IgD-negative memory B cell (primary cell): Measurements from ENCODE around the gene NEUROD6. TPM values are rescaled to one million over a fixed set of nuclear protein-coding genes. Genes with fewer than 3 reads are reported as not detected.
A peak's percentile ranks its signal among the peaks of the same experiment; 100 is the strongest.

Experiments
- H3K27ac Mint-ChIP-seq, 3 donors: one replicate each; pipeline ENCODE4 v1.8.0; 2020 to 2022; ENCODE audit warnings: mild to moderate bottlenecking in 3 of 3, mixed read lengths in 3 of 3, moderate library complexity in 1 of 3
- H3K27me3 Mint-ChIP-seq: one replicate; pipeline ENCODE4 v1.8.0; 2021; ENCODE audit warnings: mixed read lengths
- H3K36me3 Mint-ChIP-seq: one replicate; pipeline ENCODE4 v1.8.0; 2020; ENCODE audit warnings: mild to moderate bottlenecking, mixed read lengths
- H3K4me1 Mint-ChIP-seq, 3 donors: one replicate each; pipeline ENCODE4 v1.8.0; 2020 to 2022; ENCODE audit warnings: mixed read lengths in 3 of 3, mild to moderate bottlenecking in 1 of 3
- H3K4me3 Mint-ChIP-seq, 4 donors: one replicate each; pipeline ENCODE4 v1.8.0; 2020 to 2022; ENCODE audit warnings: mild to moderate bottlenecking in 4 of 4, mixed read lengths in 4 of 4, moderate library complexity in 3 of 4
- H3K9me3 Mint-ChIP-seq, 3 donors: one replicate each; pipeline ENCODE4 v1.8.0; 2020 to 2021; ENCODE audit warnings: mixed read lengths in 3 of 3, mild to moderate bottlenecking in 1 of 3
- polyA plus RNA-seq: library from polyadenylated mRNA; unstranded; fragments of 300-500 nt; fragmentation: Illumina TruSeq; gene quantifications from one replicate; pipeline ENCODE4 v1.2.3, GENCODE V29; 2021

The NEUROD6 gene
- polyA plus RNA-seq, 1 donor from 2014 or later, result not detected

DNA sequence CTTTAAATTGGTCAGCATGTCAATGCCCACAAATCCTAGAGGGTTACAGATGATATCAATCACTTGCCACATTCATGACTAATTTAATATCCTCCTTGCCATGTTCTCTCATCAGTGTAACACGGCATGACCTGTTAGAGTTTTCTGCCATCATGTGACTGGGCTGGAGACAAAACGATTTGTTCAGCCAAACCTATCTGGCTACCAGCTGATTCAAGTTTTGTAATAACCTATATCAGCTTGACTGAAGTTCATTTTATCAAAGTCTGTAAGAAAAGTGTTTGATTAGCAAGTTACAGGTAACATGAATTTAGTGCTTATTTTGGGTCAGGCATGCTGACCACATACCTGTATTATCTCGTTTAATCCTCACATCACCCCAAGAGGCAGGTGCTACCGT is 25.7 kb downstream of the NEUROD6 start:
- H3K27me3 Mint-ChIP-seq, result no peaks in the 10 kb centered on the region
- H3K27ac Mint-ChIP-seq, result no peak overlapping the region
- H3K4me3 Mint-ChIP-seq, result no peak overlapping the region
- H3K4me1 Mint-ChIP-seq, result no peaks in the 10 kb centered on the region
- peaks cover 0 to 4% (median 2%) of the 10 kb centered on the region in 3 donors for H3K9me3 Mint-ChIP-seq
- H3K36me3 Mint-ChIP-seq, result no peaks in the 10 kb centered on the region

DNA sequence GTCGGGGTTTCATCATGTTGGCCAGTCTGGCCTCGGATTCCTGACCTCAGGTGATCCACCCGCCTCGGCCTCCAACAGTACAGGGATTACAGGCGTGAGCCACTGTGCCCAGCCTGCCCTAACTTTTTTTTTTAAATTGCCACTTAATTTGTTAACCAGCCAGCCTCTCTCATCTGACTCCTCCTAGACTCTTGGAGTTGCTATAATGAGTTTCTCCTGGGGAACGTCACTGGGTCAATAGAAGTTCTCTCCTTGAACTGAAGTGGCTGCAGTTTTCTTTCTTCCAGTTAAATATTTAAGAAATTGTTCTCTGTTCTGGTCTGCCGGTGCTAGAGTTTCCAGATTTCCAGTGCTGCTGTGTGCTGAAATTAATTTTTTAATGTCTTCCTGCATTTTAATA is 27.6 kb downstream of the NEUROD6 start:
- Mint-ChIP-seq H3K27ac (no peak overlapping the region), H3K4me3 (no peak overlapping the region), H3K4me1 (no peaks in the 10 kb centered on the region), H3K36me3 (no peaks in the 10 kb centered on the region), H3K27me3 (no peaks in the 10 kb centered on the region), H3K9me3 (peaks cover 0 to 4% (median 2%) of the 10 kb centered on the region in 3 donors)

DNA sequence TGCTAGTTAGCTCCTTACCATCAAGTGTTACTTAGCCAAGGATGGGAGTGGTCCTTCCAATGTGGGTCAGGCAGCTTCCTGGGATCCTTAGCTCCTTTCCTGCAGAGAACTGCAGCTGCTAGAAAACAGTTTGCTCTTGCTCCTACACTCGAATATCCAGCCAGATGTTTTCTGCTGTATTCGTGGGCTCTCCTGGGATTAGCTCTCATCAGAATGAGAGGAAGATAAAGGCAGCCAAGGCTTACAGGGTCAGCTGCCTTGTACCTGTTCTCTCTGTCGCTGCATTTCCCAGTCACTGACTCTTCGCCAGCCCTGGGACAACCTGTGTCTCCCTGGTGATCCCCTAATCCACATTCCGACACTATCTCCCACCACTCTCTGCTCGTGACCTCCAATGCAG is 29.0 kb downstream of the NEUROD6 start:
- Mint-ChIP-seq H3K4me3 (no peak overlapping the region), H3K27me3 (no peaks in the 10 kb centered on the region), H3K36me3 (no peaks in the 10 kb centered on the region), H3K4me1 (no peaks in the 10 kb centered on the region), H3K27ac (no peak overlapping the region), H3K9me3 (peaks cover 0 to under 1% (median 0%) of the 10 kb centered on the region in 3 donors)

DNA sequence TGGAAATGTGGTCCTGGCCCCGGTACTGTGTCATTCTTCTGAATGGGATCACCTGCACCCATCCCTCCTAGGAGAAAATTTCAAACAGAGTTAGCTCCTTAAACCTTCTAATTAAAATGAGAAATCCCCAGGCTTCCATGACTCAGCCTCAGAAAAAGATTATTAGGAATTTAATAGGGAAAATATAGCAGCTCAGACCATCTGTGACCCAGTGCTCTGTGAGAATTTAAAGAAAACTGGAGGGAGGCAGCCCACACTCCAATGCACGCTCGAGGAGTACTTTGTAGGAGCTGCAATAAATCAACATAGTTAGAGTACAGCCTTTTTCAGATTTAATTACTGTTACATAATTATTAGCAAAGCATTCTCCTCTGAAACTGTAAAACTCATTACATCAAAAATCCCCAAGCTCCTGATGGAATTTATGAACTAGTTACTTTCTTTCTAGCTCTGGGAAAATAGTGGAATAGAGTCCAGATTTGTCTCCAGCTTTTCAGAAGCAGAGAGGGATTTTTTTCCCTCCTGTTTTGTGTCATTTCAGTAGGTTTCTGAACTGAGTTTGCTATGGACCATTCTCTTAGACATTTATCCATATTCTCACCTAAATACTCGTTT is 30.1 kb downstream of the NEUROD6 start:
- no peaks in the 10 kb centered on the region for H3K4me1 Mint-ChIP-seq
- no peak overlapping the region for H3K27ac Mint-ChIP-seq

DNA sequence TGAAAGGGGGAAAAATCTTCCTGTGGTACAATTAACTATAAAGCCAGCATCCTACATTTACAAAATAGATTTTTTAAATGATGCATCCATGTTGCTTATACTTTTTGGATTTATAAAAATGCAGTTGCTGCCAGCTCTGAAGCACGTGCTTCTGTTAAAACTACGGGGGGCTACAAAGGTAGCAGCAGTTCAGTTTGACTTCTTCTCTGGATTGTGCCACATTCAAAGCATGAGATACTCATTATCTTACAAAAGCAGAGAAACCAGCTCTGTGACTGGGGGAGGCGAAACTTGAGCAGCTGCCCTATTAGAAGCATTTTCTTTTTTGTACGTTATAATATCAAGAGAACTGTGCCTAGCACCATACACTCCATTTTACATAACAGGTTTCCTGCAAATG is 31.1 kb downstream of the NEUROD6 start:
- H3K9me3 Mint-ChIP-seq, result peaks cover 0 to 4% (median 0%) of the 10 kb centered on the region in 3 donors
- H3K4me3 Mint-ChIP-seq, result no peak overlapping the region
- no peaks in the 10 kb centered on the region for H3K36me3 Mint-ChIP-seq
- H3K27me3 Mint-ChIP-seq, result no peaks in the 10 kb centered on the region
- H3K4me1 Mint-ChIP-seq, result no peaks in the 10 kb centered on the region
- H3K27ac Mint-ChIP-seq, result no peak overlapping the region

More for the DNA sequence above, 30.1 kb downstream of the NEUROD6 start:
- Mint-ChIP-seq H3K4me3 (no peak overlapping the region), H3K9me3 (peaks cover 0 to 4% (median 0%) of the 10 kb centered on the region in 3 donors), H3K36me3 (no peaks in the 10 kb centered on the region), H3K27me3 (no peaks in the 10 kb centered on the region)

DNA sequence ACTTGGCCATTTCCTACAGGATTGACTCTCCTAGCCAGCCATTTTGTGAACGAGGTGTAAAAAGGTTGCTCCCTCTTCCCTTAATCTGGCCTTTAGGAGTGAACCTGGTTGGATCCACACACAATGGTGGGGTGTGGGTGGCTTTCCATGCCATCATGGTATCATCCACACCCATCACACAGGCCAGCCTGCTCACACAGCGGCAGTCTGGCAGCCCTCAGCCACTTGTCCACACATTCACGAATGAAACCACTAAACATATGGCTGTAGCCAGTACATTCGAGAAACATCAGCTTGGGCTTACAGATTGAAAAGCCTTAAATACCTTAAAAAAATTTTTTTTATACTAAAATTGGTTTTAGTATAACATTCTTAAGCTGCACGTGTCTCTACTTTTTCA is 31.9 kb downstream of the NEUROD6 start:
- H3K4me3 Mint-ChIP-seq, result no peak overlapping the region
- peaks cover 0 to 4% (median 2%) of the 10 kb centered on the region in 3 donors for H3K9me3 Mint-ChIP-seq
- no peak overlapping the region for H3K27ac Mint-ChIP-seq

DNA sequence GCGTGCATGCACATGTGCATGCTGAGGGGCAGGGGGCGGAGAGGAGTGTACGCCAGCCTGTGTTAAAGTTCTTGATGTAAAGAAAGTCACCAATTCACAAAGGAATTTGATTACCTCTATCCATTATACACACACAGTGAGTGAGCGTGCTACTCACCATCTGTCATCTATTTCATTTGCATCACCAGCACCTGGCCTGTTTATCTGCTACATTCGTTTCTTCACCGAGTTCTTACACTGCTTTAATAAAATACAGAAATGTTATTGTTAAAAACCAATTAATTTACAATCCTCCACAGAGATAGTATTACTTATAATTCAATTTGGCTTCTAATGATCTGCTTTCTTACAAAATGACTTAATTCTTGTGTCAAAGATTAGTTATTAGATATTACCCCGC is 32.6 kb downstream of the NEUROD6 start:
- H3K9me3 Mint-ChIP-seq, result peaks cover 0 to 4% (median 3%) of the 10 kb centered on the region in 3 donors
- peak overlapping the region in 1 of 4 donors; percentile 41 for H3K4me3 Mint-ChIP-seq
- no peaks in the 10 kb centered on the region for H3K27me3 Mint-ChIP-seq
- no peaks in the 10 kb centered on the region for H3K36me3 Mint-ChIP-seq
- no peaks in the 10 kb centered on the region for H3K4me1 Mint-ChIP-seq
- H3K27ac Mint-ChIP-seq, result no peak overlapping the region

More for the DNA sequence above, 31.9 kb downstream of the NEUROD6 start:
- no peaks in the 10 kb centered on the region for H3K4me1 Mint-ChIP-seq
- H3K27me3 Mint-ChIP-seq, result no peaks in the 10 kb centered on the region
- no peaks in the 10 kb centered on the region for H3K36me3 Mint-ChIP-seq

DNA sequence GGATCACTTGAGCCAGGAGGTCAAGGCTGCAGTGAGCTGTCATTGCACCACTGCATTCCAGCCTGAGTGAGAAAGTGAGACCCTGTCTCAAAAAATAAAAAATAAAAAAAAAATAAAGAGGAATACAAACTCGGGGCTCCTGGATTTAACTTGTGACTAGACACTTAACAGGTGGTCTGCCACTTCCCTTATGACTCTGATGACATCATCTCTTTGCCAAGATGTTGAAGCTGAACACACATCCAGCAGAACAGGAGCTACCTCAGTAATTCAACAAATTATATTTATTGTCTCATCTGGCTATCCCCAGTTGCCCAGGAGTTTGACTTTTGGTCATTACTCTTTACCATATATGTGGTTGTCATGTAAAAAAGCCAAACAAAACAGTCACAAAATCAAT is 35.3 kb downstream of the NEUROD6 start:
- no peaks in the 10 kb centered on the region for H3K36me3 Mint-ChIP-seq
- H3K27me3 Mint-ChIP-seq, result no peaks in the 10 kb centered on the region
- H3K27ac Mint-ChIP-seq, result no peak overlapping the region
- H3K4me1 Mint-ChIP-seq, result no peaks in the 10 kb centered on the region
- H3K9me3 Mint-ChIP-seq, result peaks cover 0 to 12% (median 3%) of the 10 kb centered on the region in 3 donors
- H3K4me3 Mint-ChIP-seq, result no peak overlapping the region

DNA sequence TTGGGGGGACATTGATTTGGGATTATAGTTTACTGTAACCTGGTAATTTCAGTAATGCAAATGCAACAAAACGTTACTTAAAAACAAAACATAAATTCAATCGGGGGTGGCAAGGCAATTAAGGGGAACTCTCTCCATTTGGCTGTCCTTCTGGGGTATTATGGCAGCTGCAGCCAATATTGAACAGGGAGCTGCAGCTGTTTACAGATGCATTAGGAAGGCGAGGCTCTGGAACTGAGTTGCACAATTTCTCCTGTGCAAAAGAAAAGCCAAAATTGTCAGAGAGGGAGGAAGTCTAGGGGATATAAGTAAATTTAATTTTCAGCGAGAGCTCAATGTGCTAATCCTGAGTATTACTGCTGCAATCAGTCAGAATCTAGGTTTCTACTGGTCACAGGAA is 36.1 kb downstream of the NEUROD6 start:
- H3K27ac Mint-ChIP-seq, result no peak overlapping the region
- H3K4me3 Mint-ChIP-seq, result no peak overlapping the region
- H3K36me3 Mint-ChIP-seq, result no peaks in the 10 kb centered on the region
- no peaks in the 10 kb centered on the region for H3K27me3 Mint-ChIP-seq
- no peaks in the 10 kb centered on the region for H3K4me1 Mint-ChIP-seq
- peaks cover 0 to 12% (median 3%) of the 10 kb centered on the region in 3 donors for H3K9me3 Mint-ChIP-seq

DNA sequence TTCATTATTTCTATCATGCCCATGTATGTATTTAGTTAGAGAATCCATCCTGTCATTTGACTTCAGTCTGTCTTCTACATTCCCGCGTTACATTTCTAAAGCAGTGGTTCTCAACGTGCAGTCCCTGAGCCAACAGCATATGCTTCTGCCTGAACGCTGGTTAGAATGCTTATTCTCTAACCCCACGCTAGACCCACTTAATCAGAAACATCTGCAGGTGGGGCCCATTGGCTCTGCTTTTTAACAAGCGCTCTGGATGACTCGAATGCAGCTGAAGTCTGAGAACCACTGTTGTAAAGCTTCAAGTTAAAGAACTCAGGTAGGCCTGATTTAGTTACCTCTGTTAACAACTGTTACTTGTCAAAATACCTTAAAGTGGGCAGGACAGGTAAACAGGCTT is 38.2 kb downstream of the NEUROD6 start:
- Mint-ChIP-seq H3K27me3 (no peaks in the 10 kb centered on the region), H3K36me3 (no peaks in the 10 kb centered on the region), H3K4me3 (no peak overlapping the region), H3K27ac (no peak overlapping the region), H3K4me1 (no peaks in the 10 kb centered on the region), H3K9me3 (peaks cover 1 to 14% (median 3%) of the 10 kb centered on the region in 3 donors)

DNA sequence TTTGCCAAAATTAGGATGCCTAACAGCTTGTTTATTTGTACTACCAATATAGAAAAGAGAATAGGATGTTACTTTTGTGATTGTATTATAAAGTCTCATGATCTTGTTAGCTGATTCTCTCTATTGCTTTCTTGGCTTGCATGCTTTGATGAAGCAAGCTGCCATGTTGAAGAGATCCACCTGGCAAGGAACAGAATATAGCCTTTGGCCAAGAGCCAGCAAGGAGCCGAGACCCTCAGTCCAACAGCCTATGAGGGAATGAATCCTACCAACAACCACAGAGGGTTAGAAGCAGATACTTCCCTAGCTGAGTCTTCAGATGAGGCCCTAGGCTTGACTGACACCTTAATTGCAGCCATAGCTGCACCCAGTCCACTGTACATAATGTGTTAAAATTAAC is 41.2 kb downstream of the NEUROD6 start:
- H3K4me1 Mint-ChIP-seq, result no peaks in the 10 kb centered on the region
- H3K27ac Mint-ChIP-seq, result no peak overlapping the region
- no peak overlapping the region for H3K4me3 Mint-ChIP-seq
- no peaks in the 10 kb centered on the region for H3K36me3 Mint-ChIP-seq
- H3K9me3 Mint-ChIP-seq, result peaks cover 4 to 10% (median 6%) of the 10 kb centered on the region in 3 donors
- H3K27me3 Mint-ChIP-seq, result no peaks in the 10 kb centered on the region

DNA sequence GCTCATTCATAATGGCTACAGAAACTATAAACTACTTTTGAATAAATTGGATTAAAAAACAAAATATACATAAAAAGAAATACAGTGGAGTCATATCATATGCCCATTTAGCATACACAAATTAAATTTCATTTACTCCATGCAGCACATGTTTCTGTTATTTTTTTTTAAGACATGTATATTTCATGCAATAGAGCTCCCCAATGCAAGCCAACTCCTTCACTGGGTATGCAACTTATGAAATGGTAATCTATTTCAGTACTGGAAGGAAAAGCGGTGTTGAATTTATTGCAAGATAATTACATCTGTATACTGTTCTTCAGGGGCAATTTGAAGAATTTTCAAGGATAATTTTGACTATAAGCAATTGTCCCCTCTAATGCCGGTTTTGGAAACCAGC is 49.9 kb downstream of the NEUROD6 start:
- no peak overlapping the region for H3K4me3 Mint-ChIP-seq
- H3K9me3 Mint-ChIP-seq, result peaks cover 0 to 9% (median 3%) of the 10 kb centered on the region in 3 donors
- H3K36me3 Mint-ChIP-seq, result no peaks in the 10 kb centered on the region
- no peaks in the 10 kb centered on the region for H3K27me3 Mint-ChIP-seq
- no peaks in the 10 kb centered on the region for H3K4me1 Mint-ChIP-seq
- H3K27ac Mint-ChIP-seq, result no peak overlapping the region

Other genes starting within 250 kb of the NEUROD6 start
- gene ITPRID1, start 173.4 kb upstream of the NEUROD6 start, polyA plus RNA-seq, result not detected